GM12892 (cell line): ENCODE data around the gene WNT7B.

Source experiments
- POLR2A ChIP-seq: IDR thresholded peaks from 2 replicates; pipeline ENCODE4 v1.6.1; 2011; ENCODE audit warnings: low read depth, low read length, control low read depth
- POLR2AphosphoS5 ChIP-seq: IDR thresholded peaks from 2 replicates; pipeline ENCODE4 v1.6.1; 2011; ENCODE audit warnings: low read depth, low read length, control low read depth

GRCh38 chr22:45923835-45924234, 53.1 kb downstream of the WNT7B start:
- TF ChIP-seq POLR2AphosphoS5 (no peak), POLR2A (no peak)
